C4-2B (cell line): Measurements from ENCODE around the gene PIK3AP1.

ENCODE experiments used
- ZFX ChIP-seq: fragments of 450-650 bp; IDR thresholded peaks from 2 replicates; pipeline ENCODE4 v1.6.1; 2017
- TF ChIP-seq, protein P1 (sequence below): fragments of 450-650 bp; conservative IDR thresholded peaks from 2 replicates; pipeline ENCODE4 v1.5.1; 2017; ENCODE audit warnings: mild to moderate bottlenecking

GRCh38 chr10:96656198-96656577 lies 64.1 kb downstream of the PIK3AP1 start:
- TF ChIP-seq, protein P1, sequence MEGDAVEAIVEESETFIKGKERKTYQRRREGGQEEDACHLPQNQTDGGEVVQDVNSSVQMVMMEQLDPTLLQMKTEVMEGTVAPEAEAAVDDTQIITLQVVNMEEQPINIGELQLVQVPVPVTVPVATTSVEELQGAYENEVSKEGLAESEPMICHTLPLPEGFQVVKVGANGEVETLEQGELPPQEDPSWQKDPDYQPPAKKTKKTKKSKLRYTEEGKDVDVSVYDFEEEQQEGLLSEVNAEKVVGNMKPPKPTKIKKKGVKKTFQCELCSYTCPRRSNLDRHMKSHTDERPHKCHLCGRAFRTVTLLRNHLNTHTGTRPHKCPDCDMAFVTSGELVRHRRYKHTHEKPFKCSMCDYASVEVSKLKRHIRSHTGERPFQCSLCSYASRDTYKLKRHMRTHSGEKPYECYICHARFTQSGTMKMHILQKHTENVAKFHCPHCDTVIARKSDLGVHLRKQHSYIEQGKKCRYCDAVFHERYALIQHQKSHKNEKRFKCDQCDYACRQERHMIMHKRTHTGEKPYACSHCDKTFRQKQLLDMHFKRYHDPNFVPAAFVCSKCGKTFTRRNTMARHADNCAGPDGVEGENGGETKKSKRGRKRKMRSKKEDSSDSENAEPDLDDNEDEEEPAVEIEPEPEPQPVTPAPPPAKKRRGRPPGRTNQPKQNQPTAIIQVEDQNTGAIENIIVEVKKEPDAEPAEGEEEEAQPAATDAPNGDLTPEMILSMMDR: no peak
- TF ChIP-seq ZFX: no peak
